ENCODE measurements around the gene SIN3A. TPM values are rescaled to one million over a fixed set of nuclear protein-coding genes. Genes with fewer than 3 reads are reported as not detected.

Gene SIN3A
- total and polyA plus RNA-seq, 9 of the 15 experiments (the other 6 are each of a cell fraction or from before 2014, with no cell fraction given) = 11.1 to 70.3 (median 25.3) TPM

- TF ChIP-seq CHD7 (IDR thresholded peaks at IDR 0.05; ENCODE audit: low read depth, low read length) (no peak), TBP (optimal IDR thresholded peaks at IDR 0.05; ENCODE audit: low read depth, low read length) (peak; percentile 88), STAT5B (CRISPR knock-in tag; IDR thresholded peaks at IDR 0.05) (no peak), NKRF (IDR thresholded peaks at IDR 0.05; ENCODE audit: borderline replicate concordance) (peak; percentile 88), NBN (IDR thresholded peaks at IDR 0.05; ENCODE audit: low read depth) (peak; percentile 77), USF1 (CRISPR knock-in tag; IDR thresholded peaks at IDR 0.05) (peak; percentile 36), ARID4B (CRISPR knock-in tag; IDR thresholded peaks at IDR 0.05) (peak; percentile 66)
Observed at GRCh38 chr15:75367913-75368688, 83.4 kb downstream of the SIN3A start, which contains the start of gene MAN2C1 (continued).

Data from K562 (cell line).